ENCODE data around the gene BBOX1. TPM values are rescaled to one million over a fixed set of nuclear protein-coding genes. Genes with fewer than 3 reads are reported as not detected.
"Not testable (repeated sequence)": the region's sequence is repeated elsewhere in the genome, so short reads cannot be mapped to it uniquely, and the experiment has no call there.

The BBOX1 gene
- total RNA-seq, 4 donors from 2014 or later: not detected

DNA sequence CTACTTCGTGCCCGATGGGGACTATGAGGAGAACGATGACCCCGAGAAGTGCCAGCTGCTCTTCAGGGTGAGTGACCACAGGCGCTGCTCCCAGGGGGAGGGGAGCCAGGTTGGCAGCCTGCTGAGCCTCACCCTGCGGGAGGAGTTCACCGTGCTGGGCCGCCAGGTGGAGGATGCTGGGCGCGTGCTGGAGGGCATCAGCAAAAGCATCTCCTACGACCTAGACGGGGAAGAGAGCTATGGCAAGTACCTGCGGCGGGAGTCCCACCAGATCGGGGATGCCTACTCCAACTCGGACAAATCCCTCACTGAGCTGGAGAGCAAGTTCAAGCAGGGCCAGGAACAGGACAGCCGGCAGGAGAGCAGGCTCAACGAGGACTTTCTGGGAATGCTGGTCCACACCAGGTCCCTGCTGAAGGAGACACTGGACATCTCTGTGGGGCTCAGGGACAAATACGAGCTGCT, 46.0 kb upstream of the BBOX1 start:
- Histone ChIP-seq H3K9me3 (no peaks in the 10 kb centered on the region), H3K27me3 (no peaks in the 10 kb centered on the region), H3K4me3 (peak overlapping the region; percentile 16 to 45 (median 41)), H3K36me3 (no peaks in the 10 kb centered on the region), H3K27ac (peak overlapping the region; percentile 75 to 85 (median 82)), H3K4me1 (no peaks in the 10 kb centered on the region)
- WGBS, 2 donors (ENCODE audit: low coverage in 1 of 2): 86% methylated on average over 18 of the region's 19 CpGs; no CpG with 5 or more reads in 1 of the 2 donors
- intact Hi-C loops (cut with DNase I; ENCODE audit: low total_unique reads): no loop called here
- no peak for DNase-seq
- in situ Hi-C loops (cut with MboI; ENCODE audit: low pct_ligation_motif_present in 1 of 4, low pct_unique_long_range_greater_than_20kb in 1 of 4, low sequenced_read_pairs in 3 of 4): no loop called here
- TF ChIP-seq, protein P1, sequence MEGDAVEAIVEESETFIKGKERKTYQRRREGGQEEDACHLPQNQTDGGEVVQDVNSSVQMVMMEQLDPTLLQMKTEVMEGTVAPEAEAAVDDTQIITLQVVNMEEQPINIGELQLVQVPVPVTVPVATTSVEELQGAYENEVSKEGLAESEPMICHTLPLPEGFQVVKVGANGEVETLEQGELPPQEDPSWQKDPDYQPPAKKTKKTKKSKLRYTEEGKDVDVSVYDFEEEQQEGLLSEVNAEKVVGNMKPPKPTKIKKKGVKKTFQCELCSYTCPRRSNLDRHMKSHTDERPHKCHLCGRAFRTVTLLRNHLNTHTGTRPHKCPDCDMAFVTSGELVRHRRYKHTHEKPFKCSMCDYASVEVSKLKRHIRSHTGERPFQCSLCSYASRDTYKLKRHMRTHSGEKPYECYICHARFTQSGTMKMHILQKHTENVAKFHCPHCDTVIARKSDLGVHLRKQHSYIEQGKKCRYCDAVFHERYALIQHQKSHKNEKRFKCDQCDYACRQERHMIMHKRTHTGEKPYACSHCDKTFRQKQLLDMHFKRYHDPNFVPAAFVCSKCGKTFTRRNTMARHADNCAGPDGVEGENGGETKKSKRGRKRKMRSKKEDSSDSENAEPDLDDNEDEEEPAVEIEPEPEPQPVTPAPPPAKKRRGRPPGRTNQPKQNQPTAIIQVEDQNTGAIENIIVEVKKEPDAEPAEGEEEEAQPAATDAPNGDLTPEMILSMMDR (IDR thresholded peaks at IDR 0.05): no peak
- TF ChIP-seq EP300 (IDR thresholded peaks at IDR 0.05; ENCODE audit: low read depth): no peak
- TF ChIP-seq POLR2A (IDR thresholded peaks at IDR 0.05): no peak
- no peak for TF ChIP-seq POLR2AphosphoS5 (IDR thresholded peaks at IDR 0.05)

DNA sequence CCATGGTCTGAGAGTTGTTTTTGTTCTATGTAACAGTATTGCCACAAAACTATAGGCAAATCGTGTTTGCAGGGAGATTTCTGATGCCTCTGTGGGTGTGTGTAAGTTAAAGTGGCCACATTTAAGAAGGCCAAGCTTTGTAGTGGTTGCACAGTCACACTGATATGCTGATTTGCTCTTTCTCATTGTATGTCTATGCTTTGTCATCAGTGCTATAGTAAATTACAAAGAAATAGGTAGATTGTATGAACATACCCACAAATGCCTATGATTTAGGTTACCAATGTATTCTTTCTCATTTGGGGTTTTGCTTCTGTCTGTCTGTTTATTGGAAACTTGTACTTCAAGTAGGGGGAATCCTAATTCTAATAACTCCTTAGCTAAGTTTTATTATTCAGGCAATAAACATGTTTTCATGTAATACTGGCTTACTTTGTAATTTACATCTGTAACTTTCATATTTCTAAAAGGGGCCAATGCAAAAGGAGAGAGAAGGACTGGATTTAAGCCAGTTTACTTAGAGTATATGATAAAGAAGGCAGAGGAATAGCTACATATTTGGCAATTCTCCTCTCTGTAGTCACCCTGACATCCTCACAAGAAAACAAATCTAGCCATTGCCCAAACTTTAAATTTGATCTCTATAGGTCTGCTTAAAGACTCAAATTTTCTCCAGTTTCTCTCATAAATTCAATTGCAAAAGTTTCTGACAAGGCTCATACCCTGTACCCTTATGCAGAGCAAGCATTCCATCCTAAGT, 44.7 kb upstream of the BBOX1 start:
- H3K27ac ChIP-seq: peak overlapping the region; percentile 22 to 85 (median 82)
- DNase-seq: no peak
- in situ Hi-C loops (cut with MboI; ENCODE audit: low pct_ligation_motif_present in 1 of 4, low pct_unique_long_range_greater_than_20kb in 1 of 4, low sequenced_read_pairs in 3 of 4) (no loop called here), intact Hi-C loops (cut with DNase I; ENCODE audit: low total_unique reads) (no loop called here)
- peak overlapping the region in 3 of 4 donors; percentile 40 to 45 (median 42) for H3K4me3 ChIP-seq
- H3K36me3 ChIP-seq: no peaks in the 10 kb centered on the region
- no peaks in the 10 kb centered on the region for H3K4me1 ChIP-seq
- no peaks in the 10 kb centered on the region for H3K9me3 ChIP-seq
- WGBS, 2 donors (ENCODE audit: low coverage in 1 of 2): 11 to 12% methylated on average over 1 of the region's 1 CpG
- no peaks in the 10 kb centered on the region for H3K27me3 ChIP-seq
- TF ChIP-seq, protein P1 (IDR thresholded peaks at IDR 0.05): no peak
- TF ChIP-seq POLR2A (IDR thresholded peaks at IDR 0.05): no peak
- no peak for TF ChIP-seq EP300 (IDR thresholded peaks at IDR 0.05; ENCODE audit: low read depth)

DNA sequence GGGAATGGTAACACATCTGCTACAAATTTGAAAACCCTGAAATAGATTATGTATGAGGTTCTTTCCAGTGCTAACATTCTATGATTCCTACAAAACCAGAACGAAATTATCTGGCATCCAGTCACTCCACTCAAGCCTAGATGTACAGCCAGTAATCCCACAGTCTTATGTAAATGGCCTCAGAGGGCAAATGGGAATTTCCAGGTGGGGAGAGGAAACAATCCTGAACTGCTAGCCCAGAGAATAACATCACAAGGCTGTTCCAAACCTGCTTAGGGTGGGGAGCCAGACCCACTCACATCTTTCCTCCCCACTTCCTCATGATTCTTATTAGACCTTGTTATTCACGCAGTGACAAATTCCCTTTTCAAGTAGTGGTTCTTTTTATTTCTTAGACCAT, 43.2 kb upstream of the BBOX1 start:
- Histone ChIP-seq H3K9me3 (no peaks in the 10 kb centered on the region), H3K36me3 (no peaks in the 10 kb centered on the region), H3K27me3 (no peaks in the 10 kb centered on the region), H3K4me1 (no peaks in the 10 kb centered on the region), H3K27ac (peak overlapping the region in 3 of 4 donors; percentile 0 to 85 (median 80)), H3K4me3 (no peak overlapping the region)
- in situ Hi-C loops (cut with MboI; ENCODE audit: low pct_ligation_motif_present in 1 of 4, low pct_unique_long_range_greater_than_20kb in 1 of 4, low sequenced_read_pairs in 3 of 4) (no loop called here), intact Hi-C loops (cut with DNase I; ENCODE audit: low total_unique reads) (no loop called here)
- no peak for DNase-seq
- TF ChIP-seq POLR2AphosphoS5 (IDR thresholded peaks at IDR 0.05) (no peak), EP300 (IDR thresholded peaks at IDR 0.05; ENCODE audit: low read depth) (no peak), POLR2A (IDR thresholded peaks at IDR 0.05) (no peak)
- TF ChIP-seq, protein P1 (IDR thresholded peaks at IDR 0.05): no peak
- WGBS, 2 donors (ENCODE audit: low coverage in 1 of 2): 46 to 69% methylated on average over 2 of the region's 2 CpGs

DNA sequence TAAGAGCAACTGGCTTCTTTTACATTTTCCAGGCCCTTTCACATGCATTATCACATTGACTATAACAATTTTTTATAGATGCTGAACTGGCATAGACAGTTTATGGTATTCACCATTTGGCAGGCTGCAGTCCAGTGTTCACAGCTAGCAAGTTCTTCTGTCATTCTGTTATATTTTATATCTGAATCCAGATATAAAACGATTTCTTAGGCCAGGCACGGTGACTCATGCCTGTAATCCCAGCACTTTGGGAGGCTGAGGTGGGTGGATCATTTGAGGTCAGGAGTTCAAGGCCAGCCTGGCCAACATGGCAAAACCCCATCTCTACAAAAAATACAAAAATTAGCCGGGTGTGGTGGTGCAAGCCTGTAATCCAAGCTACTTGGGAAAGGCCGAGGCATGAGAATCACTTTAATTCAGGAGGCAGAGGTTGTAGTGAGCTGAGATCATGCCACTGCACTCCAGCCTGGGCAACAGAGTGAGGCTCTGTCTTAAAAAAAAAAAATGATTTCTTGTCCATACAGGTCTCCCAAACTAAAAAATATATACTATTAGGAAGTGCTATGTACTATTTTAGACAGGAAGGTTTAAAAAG, 39.4 kb upstream of the BBOX1 start:
- peak overlapping the region in 3 of 4 donors; percentile 34 to 54 (median 37) for H3K27ac ChIP-seq
- H3K4me3 ChIP-seq; intact Hi-C loops (cut with DNase I; ENCODE audit: low total_unique reads); H3K9me3 ChIP-seq; DNase-seq; H3K27me3 ChIP-seq; H3K36me3 ChIP-seq; H3K4me1 ChIP-seq; in situ Hi-C loops (cut with MboI; ENCODE audit: low pct_ligation_motif_present in 1 of 4, low pct_unique_long_range_greater_than_20kb in 1 of 4, low sequenced_read_pairs in 3 of 4): not testable (repeated sequence)
- 40 to 44% methylated on average over 4 of the region's 4 CpGs for WGBS, 2 donors (ENCODE audit: low coverage in 1 of 2)

Data from transverse colon (tissue), 4 donors.